GF-D8 (cell line): ENCODE results near the gene CDKL2.
A peak's percentile ranks its signal among the peaks of the same experiment; 100 is the strongest.
"Not testable (repeated sequence)": the region's sequence is repeated elsewhere in the genome, so short reads cannot be mapped to it uniquely, and the experiment has no call there.

Source experiments
- DNase-seq: peaks from one replicate; lab custom pipeline; 2025; lab: John Stamatoyannopoulos, UW

The CDKL2 gene

DNA sequence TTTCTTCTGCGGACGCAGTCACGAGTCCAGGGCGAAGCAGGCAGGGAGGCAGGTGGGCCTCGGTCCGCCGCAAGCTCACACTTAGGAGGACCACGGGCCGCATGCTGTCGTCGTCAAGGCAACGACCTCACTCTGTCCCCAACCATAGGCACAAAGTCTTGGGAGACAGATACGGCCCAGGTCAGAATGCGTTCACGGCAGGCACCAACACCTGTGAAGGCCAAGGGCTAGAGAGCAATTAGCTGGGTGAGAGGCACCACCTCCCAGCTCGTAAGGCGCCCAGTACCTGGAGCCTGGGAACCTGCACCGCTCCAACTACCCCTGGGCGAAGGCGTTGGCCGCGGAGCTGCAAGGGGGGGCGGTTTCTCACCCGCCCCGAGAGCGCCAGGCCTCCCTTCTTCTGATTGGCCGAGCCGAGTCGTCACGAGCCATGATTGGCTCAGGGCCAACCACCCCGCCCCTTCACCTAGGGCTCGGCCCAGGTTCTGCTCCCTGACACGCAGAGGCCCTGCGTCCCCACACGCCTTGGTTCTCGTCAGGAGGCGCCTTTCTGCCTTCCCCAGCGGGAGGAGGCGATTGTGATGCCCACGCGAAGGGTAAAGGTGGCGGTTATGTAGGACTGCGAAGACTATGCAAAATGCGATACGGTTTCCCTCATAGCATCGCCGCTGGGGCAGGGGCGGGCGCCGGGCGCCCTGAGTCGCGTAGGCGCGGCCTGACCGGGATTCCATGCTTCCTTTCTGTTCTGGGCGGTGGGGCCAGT, at the start of gene CDKL2:
TSS of gene CDKL2 (minus strand) at position 355 of the 763 bp plus-strand sequence. CDS start 4,540 bp downstream, outside the sequence.
- DNase-seq = no peak

DNA sequence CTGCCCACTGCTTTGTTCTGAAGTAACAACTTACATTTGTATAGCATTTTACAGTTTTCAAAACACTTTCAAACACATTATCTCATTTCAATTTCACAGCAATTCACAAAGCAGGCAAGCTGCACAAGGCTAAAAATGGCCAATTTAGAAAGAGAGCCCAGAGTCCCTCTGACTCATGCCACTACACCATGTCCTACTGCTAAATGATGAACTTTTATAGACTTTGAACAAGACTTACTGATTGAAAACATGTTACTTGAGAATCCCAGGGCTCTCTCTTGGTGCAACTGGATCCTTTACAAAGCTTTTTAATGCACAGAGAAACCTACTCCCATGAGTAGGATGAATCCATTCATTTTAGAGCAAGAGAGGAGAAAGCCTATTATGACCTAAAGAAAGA, 48.6 kb upstream of the CDKL2 start:
- DNase-seq = no peak

DNA sequence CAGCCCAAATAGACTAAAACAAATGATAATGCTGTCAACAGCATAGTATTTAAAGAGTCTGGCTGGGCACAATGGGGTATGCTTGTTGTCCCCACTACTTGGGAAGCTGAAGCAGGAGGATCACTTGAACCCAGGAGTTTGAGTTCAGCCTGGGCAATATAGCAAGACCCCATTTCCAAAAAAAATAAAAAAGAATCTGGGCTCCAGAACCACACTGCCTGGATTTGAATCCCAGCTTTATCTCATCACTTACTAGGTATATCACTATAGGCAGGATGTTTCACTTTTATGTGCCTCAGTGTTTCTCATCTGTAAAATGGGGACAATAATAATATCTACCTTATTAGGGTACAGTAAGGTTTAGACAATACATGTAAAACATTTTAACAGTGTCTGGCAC, 48.1 kb upstream of the CDKL2 start:
- no peak for DNase-seq

DNA sequence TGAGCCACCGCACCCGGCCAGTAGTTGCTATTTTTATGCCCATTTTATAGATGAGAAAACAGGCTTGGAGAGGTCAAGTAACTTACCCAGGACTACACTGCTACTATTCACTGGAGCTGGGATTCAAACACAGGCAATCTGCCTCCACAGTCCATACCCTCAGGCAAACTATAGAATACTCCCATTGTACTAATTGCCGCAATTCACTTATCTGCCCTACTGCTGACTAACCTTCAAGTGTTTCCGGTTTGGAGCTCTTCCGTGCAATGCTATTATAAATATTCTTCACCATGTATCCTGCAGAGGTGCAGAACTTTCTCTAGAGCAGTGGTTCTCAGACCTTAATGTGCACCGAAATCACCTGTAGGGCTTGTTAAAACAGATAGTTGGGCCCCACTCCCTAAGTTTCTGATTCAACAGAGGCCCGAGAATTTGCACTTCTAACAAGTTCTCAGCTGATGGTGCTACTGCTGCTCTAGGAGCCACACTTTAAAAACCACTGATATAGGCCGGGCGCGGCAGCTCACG, 44.7 kb upstream of the CDKL2 start:
- DNase-seq = no peak

DNA sequence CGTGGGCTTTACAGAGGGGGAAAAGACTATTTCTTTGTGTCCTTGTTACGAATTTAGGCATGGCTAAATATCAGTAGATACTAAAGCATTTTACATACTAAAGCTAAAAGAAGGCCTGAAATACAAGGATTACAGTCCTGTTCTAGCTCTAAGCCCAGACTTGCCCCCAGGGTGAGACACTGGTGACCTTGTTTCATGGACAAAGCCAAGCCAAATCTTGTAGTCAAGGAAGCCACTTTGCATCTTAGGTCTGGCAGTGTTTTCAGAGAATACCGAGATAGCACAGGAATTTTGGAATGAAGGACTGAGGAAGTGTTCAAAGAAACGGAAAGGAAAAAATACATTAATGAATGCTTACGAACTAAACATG, 43.6 kb upstream of the CDKL2 start:
- DNase-seq = no peak

DNA sequence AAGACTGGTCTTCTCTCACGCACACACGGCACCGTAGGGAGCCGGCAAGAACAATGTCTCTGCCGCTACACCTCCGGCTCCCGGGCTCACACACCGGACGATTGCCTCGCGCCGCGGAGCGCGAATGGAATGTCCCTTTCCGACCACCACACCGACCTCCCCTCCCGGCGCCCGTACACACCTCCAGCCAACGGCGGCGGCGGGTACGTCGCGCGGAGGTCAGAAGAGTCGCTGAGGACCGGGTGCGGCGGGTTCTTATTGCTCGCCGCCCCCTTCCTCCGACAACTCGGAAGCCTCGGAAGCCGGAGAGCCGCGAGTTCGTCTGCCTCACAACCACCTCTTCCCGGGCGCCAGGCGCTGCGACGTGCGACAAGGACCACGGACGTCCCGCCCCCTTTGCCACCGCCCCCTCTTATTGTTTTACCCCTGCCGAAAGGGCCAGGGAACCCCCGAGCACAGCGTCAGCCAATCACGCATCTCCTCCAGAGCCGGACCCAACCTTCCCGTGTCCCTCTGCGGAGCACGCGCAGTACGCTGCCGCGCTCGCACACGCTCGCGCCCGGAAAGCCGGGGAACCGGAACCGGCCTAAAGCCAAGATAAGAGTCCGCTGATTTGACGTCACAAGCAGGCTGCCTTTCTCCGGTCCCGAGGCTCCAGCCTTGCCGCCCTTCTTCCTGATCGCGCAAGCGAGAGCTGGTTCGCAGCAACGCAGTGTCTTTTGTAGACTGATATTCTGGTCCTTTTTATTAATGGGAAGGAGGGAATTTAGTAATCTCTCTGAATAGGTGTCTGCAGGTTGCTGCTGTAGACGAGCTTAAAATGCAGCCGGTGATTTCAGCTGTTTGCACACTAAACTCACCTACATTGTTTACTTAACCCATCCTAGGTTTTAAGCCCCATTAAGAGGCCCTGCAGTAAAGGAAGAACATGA, 43.0 kb upstream of the CDKL2 start, which contains the start of gene G3BP2:
TSS of gene G3BP2 (minus strand) at position 385 of the 932 bp plus-strand sequence. CDS start 11,386 bp downstream, outside the sequence.
- peak; percentile 96 for DNase-seq

DNA sequence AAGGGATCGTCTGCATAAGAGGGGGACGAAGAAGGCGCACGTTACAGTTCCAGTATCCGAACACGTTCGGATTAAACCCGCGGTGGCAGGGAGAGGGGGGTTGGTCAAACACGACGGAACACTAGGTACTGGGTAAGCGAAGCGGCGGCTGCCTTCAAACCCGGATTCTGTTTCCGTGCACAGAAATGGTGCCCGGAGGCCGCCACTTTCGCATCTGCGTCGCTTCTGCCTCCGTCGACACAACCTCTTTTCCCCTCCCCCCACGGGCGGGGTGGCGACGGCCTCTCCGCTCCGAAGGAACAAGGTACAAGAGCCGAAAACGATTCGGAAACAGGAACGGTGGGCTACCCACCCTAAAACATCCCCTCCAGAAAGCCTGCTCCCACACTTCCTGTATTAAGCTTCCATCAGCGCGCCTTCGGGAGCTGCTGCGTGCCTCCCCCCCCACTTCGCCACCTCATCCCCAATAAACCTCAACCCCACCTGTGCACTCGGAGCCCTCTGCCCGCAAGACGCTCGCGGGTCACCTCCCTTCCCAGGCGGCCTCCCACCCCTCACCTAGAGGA, 42.2 kb upstream of the CDKL2 start:
- peak; percentile 9 for DNase-seq

DNA sequence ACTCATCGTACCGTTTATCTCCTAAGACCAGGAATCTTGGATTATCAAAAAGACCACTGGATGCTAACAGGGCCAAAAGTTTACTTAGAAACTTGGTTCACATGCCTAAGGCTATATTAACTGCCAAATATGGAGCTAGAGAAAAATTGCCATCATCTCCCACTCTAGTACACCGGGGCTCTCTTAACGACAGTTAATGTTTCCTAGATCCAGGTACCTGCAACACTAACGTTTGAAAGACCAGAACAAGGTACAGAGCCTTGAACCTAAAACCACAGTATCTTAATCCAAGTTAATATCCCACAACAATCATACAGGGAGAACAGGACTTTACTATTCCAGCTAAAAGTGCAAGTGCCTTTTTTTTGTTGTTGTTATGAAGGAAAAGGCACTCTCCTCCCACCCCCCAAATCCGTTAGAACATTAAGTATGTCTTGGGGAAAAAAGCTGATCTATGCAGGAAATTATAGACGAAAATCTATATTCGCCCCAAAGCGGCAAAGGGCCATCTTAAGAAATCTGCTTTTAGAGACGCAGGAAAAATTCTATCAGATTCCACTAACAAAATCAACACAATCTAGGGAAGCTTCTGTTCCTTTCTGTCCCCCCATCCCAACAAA, 41.6 kb upstream of the CDKL2 start:
- DNase-seq = no peak

DNA sequence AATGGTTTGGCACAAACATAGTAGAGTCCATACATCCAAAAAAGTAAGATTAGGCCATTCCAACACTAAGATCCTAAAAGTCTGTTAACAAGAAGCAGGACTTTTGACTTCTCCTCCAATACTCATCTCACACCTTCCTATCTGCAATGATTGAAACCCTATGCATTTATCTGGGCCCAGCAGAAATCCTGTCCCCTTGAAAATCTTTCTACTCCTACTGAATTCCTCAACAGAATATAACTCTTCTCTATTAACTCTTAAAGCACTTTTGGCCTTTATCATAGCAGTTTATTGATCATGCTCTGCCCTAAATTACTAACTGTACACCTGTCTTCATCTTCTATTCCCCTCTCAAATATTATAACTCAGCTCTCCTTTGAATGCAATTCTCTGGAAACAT, 38.3 kb upstream of the CDKL2 start:
- DNase-seq = no peak

DNA sequence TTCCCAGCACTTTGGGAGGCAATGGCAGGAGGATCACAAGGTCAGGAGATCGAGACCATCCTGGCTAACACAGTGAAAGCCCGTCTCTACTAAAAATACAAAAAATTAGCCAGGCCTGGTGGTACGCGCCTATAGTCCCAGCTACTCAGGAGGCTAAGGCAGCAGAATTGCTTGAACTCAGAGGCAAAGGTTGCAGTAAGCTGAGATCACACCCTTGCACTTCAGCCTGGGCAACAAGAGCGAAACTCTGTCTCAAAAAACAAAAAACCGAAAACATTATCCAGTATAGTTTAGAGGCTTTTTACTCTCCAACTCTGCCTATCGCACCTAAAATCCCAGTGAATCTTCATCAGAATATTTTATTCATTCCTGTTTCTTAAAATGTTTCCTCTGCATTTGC, 37.3 kb upstream of the CDKL2 start:
- not testable (repeated sequence) for DNase-seq

DNA sequence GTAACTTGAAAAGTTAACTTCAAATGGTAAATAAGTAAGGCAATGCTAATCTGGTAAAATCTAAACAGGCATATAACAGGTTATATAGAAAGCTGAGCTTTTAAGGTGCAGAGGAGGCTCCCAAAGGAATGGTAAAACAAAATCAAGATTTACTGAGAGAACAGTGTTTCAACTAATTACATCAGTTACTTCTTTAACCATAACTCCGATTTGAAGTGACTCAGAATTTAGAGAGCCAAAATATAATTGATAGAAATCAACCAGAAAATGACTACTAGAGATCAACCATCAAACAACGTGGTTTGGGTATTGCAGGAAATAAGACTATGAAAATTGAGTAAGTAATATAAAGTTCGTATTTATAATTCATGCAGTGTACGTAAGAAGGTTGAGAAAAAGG, 36.0 kb upstream of the CDKL2 start:
- DNase-seq = no peak

DNA sequence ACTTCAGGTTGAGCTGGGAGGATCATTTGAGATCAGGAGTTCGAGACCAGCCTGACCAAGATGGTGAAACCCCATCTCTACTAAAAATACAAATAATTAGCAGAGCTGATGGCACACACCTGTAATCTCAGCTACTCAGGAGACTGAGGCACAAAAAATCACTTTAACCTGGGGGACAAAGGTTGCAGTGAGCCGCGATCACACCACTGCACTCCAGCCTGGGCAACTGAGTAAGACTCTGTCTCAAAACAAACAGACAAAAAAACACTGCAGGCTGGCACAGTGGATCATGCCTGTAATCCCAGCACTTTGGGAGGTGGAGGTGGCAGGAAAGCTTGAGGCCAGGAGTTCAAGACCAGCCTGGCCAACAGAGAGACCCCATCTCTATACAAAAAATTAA, 34.3 kb upstream of the CDKL2 start:
- DNase-seq = not testable (repeated sequence)

DNA sequence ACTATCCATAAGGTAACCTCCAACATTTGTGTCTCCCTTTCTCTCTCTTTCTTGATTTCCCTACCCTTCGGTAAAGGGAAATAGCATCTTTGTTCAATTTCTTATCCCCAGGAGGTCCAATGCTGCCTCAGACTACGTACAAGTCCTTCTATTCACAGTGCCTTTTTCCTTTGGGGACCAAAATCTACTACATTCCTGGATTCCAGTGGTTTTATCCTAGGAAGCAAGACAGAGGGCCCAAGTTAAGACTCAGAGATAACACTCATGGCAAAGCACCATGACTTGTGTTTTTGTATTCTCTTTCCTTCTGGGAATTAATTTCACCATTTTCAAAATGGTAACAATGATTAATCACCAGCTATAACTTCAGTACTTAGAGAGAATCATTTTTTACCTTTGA, 32.3 kb upstream of the CDKL2 start:
- no peak for DNase-seq

DNA sequence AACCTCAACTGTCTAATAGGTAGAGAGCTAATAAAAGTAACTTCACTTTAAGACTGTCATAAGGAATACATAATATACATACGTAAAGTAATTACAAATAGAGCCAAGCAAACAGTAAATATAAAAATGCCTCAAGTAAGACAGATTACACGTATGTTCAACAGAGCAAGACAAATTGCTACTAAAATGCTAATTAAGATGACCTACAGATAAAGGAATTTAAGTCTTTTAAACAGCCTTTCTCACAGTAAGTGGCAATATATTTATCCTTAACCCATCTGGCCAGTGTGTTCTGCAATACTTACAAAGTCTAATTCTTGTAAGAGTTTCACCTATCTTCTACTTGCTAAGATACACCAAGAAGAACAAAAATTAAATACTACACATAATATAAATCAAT, 30.2 kb upstream of the CDKL2 start:
- no peak for DNase-seq

DNA sequence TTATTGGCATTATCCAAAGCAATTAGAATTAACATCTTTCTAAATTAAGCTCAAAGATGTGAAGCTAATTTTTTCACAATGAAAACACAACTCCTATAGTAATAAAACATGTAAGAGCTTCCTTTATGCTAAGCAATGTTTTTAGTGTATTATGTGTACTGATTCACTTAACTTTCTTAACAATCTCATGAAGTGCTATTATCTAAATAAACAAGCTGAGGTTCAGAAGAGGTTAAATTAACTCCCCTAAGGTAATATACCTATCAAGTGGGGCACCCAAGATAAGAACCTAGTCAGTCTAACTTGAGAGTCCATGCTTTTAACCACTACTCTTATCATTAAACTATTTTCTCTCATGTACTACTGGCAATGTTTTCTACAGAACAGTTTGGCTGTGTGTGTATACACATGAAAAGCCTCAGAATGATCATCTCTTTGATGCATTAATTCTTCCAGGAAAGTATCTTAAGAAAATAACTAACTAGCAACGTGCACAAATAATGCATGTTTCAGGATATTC, 29.2 kb upstream of the CDKL2 start:
- no peak for DNase-seq

DNA sequence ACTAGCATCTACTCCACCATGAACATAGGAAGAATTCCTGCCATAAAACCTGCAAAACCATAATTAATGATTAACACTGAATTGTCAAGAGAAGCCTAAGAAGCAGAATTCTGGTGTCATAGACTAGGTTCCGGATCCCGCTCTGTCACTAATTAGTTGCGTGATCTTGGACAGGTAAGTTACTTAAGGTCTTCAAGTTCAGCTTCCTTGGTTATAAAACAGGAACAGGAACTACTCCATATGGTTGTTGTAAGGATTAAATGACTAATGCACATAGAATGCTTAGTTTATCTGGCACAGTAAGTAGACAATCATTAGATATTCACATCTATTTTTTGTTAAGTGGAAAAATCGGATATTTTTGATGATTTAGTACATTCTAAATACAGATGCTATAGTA, 28.5 kb upstream of the CDKL2 start:
- no peak for DNase-seq

DNA sequence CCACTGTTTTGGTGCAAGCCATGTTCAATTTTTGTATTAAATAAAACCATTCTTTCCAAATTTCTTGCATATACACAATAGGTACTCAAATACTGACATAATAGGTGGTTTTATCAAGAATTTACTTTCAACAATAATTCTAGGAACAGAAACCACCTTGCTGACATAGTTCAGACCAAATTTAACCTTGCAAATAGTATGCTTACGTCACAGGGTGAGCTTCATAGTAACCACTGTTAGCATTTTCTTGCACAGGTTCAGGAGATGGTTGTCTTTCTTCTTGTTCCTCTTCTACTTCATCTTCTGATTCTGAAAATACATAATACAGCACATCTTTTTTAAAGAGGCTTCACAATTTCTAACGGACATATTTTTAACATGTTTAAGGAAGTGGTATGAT, 25.2 kb upstream of the CDKL2 start:
- no peak for DNase-seq

DNA sequence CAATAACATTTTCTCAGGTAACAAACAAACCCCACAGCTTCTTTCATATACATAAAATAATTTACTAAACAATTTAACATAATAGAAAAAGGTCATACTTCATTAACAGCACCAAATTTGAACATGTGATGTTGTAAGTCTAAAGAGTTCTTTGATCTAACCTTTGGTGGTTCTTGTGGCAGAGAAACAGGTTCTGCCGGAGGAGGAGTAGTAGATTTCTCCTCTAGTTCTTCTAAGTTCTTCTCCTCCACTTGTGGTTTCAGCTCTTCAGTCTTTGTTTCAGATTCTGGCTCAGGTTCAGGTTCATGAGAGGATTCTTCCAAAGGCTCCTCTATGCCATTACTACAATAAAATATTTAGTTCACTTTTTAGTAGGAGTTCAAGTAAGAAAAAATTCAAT, 24.6 kb upstream of the CDKL2 start:
- DNase-seq = no peak

DNA sequence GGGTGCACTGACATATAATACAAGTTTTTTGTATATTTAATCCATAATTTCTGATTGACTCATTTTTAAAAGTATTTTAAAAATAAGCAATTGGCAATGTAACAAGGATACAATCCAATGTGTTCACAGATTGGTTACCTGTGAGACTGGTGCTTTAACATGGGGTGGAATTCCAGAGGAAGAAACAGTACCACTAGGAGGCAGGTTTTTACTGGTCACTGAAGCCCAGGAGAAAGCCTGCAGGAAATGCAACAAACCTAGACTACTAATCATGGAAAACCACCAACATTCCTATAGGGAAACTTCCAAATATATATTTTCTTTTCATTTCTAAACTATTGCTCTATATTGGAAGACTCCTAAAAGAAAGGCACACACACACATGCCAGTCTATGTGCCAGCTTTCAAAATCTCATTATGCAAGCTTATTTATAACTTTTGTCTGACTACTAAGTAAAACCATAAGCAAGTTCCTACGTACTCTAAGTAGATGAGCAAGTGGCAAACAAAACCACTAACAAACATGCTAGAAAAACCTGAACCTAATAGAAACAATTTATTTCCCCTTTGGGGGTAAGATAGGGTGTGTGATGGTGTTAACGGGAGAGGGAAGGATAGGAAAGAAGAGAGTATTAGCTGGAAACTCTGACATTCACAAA, 23.6 kb upstream of the CDKL2 start:
- no peak for DNase-seq

DNA sequence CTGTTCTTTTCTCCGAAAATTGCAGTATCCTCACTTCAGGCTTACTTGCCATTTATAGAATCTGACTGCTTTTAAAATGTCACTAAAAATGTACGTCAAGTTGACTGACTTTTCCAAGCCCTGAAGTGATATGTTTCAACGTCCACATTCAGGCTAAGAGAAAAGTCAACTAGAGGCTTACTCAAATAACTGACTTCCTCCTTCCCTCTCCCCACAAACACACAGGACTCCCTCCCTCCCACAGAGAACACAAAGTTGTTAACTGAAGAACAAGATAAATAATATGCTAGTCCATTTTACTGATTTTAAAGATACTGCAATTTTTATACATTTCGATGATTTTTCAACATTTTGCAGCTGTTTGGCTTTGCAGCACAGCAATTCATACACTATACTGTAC, 13.8 kb upstream of the CDKL2 start:
- DNase-seq = no peak

DNA sequence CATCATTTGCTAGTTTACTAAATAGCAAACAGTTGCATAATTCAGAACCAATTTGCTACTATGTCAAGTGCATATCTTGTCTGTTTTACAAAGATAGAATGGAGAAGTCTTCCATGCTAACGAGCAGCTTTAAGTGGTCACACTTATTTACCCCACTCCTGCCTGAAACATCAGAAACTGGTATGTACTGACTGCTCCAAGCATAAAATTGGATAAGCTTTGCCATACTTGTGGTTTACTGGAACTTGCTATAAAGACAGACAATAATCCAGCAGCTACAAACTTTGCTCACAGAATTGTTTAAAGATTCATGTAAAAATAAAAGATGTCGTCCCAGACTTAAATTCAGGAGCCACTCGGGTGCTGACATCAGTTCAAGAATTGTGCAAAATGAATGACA, 13.3 kb upstream of the CDKL2 start:
- DNase-seq = no peak
